Measurements from ENCODE around the gene MTCL1.

DNA sequence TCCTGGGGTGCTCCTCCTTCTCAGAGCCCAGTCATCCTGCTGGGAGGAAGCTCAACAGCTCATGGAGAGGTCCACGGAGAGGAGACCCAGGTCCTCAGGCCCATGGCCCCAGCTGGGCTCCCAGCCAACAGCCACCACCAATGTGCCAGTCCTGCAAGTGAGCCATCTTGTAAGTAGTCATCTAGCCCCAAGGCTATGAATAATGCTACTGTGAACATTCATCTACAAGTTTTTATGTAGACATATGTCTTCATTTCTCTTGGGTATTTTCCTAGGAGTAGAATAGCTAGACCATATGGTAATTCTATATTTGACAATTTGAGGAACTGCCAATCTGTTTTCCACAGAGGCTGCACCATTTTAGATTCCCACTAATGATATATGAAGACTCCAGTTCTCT, 166.1 kb downstream of the MTCL1 start:
- TF ChIP-seq ZNF274 (IDR thresholded peaks at IDR 0.05; ENCODE audit: low read depth, low read length) (no peak), YY1 (IDR thresholded peaks at IDR 0.05; ENCODE audit: insufficient read depth, insufficient read length) (no peak), SUZ12 (IDR thresholded peaks at IDR 0.05; ENCODE audit: extremely low read depth, insufficient read depth, insufficient read length) (no peak)

Data from NT2/D1 (cell line).